Mesothelial cell of epicardium (in vitro differentiated cells): ENCODE results near the gene PCDHA1. TPM values are rescaled to one million over a fixed set of nuclear protein-coding genes. Genes with fewer than 3 reads are reported as not detected.

Experiments
- DNase-seq, 2 experiments: peaks; one replicate each; pipeline ENCODE4 v3.0.0; 2021; ENCODE audit warnings: low spot score in 2 of 2; ENCODE audit not compliant: unreplicated experiment in 2 of 2
- H3K27ac Mint-ChIP-seq: 2 replicates; pipeline ENCODE4 v1.8.0; 2021; ENCODE audit warnings: mixed read lengths
- H3K27me3 Mint-ChIP-seq: 2 replicates; pipeline ENCODE4 v1.8.0; 2021; ENCODE audit warnings: low read depth, mixed read lengths
- H3K36me3 Mint-ChIP-seq: 2 replicates; pipeline ENCODE4 v1.8.0; 2021; ENCODE audit warnings: mixed read lengths
- H3K4me1 Mint-ChIP-seq: 2 replicates; pipeline ENCODE4 v1.8.0; 2021; ENCODE audit warnings: mixed read lengths
- H3K4me3 Mint-ChIP-seq: 2 replicates; pipeline ENCODE4 v1.8.0; 2021; ENCODE audit warnings: mild to moderate bottlenecking, moderate library complexity, mixed read lengths
- H3K9me3 Mint-ChIP-seq: 2 replicates; pipeline ENCODE4 v1.8.0; 2021; ENCODE audit warnings: mixed read lengths
- total RNA-seq: library from RNA; stranded (reverse); gene quantifications from 3 replicates; pipeline ENCODE4 v1.2.1, GENCODE V29; 2021
- TF ChIP-seq, protein P1 (sequence below): fragments of 200-600 bp; sonication (generic); IDR thresholded peaks from one replicate; pipeline ENCODE4 v1.5.0; 2021; ENCODE audit warnings: antibody characterized with exemption; ENCODE audit not compliant: unreplicated experiment

The PCDHA1 gene
- total RNA-seq, 1 donor from 2014 or later: not detected

DNA sequence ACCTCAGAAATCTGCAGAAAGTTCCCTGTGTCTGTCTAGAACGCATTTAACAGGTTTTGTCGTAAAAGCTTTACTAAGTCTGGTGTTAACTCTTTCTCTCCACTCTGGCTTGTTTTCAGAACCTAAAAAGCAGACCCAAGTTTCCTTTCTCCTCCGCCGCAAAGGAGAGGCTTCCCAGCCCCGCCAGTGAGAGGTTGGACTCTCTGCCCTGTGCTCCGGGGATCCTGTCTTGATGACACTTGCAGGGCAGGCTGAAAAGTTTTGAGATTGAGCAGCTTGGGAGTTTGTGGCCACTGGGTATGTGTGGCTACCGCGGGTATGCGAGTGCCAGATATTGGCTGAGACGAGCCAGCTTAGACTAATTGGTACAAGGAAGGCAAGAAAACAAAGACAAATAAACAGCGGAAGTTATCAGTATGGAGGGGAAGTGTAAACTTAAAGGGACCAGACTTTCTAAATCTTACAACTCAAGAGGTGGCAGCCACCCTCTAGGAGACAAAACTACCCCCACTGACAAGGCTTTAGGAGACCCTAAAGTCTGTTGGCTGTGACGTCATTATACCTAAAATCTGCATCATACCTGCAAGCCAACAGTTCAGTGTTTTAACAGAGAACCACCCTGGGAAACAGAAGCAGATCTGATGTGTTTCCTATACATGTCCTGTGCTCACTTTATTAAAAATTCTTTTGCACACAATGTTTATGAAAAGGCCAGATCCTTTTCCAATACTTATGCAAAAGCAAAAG lies 224.3 kb downstream of the PCDHA1 start:
- H3K27ac Mint-ChIP-seq: peak overlapping the region; percentile 36

DNA sequence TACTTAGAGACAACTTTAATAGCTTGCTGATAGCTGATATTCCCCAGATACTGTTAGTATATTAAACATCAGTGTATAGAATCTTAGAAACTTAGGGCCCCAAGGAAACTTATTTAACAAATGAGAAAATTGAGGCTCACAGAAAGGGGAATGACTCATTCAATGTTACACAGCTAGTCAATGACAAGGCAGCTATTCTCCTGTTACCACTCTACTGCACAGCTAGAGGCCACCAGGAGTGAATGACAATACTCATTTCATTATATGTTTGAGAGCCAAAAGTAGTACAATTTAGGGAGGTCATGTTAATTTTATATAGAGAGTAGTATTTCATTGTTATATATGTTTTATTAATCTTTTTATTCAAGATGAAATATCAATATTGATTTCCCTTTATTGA lies 232.0 kb downstream of the PCDHA1 start:
- no peak for DNase-seq
- Mint-ChIP-seq H3K36me3 (no peaks in the 10 kb centered on the region), H3K27ac (no peak overlapping the region), H3K4me3 (no peak overlapping the region), H3K9me3 (no peaks in the 10 kb centered on the region), H3K27me3 (no peaks in the 10 kb centered on the region), H3K4me1 (no peaks in the 10 kb centered on the region)
- TF ChIP-seq, protein P1, sequence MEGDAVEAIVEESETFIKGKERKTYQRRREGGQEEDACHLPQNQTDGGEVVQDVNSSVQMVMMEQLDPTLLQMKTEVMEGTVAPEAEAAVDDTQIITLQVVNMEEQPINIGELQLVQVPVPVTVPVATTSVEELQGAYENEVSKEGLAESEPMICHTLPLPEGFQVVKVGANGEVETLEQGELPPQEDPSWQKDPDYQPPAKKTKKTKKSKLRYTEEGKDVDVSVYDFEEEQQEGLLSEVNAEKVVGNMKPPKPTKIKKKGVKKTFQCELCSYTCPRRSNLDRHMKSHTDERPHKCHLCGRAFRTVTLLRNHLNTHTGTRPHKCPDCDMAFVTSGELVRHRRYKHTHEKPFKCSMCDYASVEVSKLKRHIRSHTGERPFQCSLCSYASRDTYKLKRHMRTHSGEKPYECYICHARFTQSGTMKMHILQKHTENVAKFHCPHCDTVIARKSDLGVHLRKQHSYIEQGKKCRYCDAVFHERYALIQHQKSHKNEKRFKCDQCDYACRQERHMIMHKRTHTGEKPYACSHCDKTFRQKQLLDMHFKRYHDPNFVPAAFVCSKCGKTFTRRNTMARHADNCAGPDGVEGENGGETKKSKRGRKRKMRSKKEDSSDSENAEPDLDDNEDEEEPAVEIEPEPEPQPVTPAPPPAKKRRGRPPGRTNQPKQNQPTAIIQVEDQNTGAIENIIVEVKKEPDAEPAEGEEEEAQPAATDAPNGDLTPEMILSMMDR: no peak

More for the DNA sequence above, 224.3 kb downstream of the PCDHA1 start:
- Mint-ChIP-seq H3K4me1 (no peaks in the 10 kb centered on the region), H3K27me3 (no peaks in the 10 kb centered on the region), H3K36me3 (peaks cover 33% of the 10 kb centered on the region), H3K4me3 (no peak overlapping the region), H3K9me3 (no peaks in the 10 kb centered on the region)
- DNase-seq: no peak
- TF ChIP-seq, protein P1: no peak

DNA sequence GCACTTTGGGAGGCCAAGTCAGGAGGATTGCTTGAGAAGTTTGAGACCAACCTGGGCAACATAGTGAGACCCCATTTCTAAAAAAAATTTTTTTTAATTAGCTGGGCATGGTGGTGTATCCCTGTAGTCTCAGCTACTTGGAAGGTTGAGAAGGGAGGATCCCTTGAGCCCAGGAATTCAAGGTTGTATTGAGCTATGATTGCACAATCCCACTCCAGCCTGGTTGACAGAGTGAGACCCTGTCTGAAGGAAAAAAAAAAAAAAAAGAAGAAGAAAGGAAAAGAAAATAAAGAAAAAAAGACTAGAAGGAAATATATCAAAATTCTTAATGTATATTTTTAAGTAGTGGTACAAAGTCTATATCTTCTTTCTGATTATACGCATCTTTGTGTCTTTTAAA lies 236.4 kb downstream of the PCDHA1 start:
- Mint-ChIP-seq H3K9me3 (peaks cover 5% of the 10 kb centered on the region), H3K27ac (no peak overlapping the region), H3K4me1 (no peaks in the 10 kb centered on the region), H3K36me3 (no peaks in the 10 kb centered on the region), H3K27me3 (no peaks in the 10 kb centered on the region), H3K4me3 (no peak overlapping the region)
- DNase-seq: no peak
- TF ChIP-seq, protein P1: no peak

DNA sequence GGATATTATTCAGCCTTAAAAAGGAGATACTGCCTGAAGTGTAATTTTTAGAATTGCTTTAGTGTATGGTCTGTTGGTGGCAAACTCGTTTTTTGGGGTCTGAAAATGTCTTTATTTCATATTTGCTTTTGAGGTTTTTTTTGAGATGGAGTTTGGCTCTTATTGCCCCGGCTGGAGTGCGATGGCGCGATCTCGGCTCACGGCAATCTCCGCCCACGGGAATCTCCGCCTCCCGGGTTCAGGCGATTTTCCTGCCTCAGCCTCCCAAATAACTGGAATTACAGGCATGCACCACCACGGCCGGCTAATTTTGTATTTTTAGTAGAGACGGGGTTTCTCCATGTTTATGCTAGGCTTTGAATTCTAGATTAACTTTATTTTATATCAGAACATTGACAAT lies 245.1 kb downstream of the PCDHA1 start:
- no peak for DNase-seq
- Mint-ChIP-seq H3K27me3 (no peaks in the 10 kb centered on the region), H3K36me3 (no peaks in the 10 kb centered on the region), H3K27ac (no peak overlapping the region), H3K4me1 (no peaks in the 10 kb centered on the region), H3K9me3 (no peaks in the 10 kb centered on the region), H3K4me3 (no peak overlapping the region)
- TF ChIP-seq, protein P1: no peak

DNA sequence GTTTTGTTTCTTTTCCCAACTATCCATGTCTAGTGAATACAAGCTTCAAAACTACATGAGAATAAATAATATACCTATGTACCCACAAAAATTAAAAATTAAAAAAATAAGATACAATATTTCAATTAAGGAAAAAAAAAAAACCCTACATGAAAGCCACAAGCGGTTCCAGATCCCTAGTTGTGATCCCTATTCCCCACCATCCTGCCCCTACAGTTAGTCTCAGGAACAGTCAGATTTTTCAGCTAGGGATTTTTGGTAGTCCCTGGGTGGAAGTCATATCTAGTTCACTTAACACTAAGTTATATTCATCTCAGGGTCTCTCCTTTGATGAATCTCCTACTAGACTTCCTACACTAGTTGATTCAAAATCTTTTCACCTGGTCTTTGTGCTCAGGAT lies 246.7 kb downstream of the PCDHA1 start:
- no peak for DNase-seq
- Mint-ChIP-seq H3K9me3 (no peaks in the 10 kb centered on the region), H3K4me1 (peaks cover under 1% of the 10 kb centered on the region), H3K4me3 (no peak overlapping the region), H3K27ac (no peak overlapping the region), H3K36me3 (no peaks in the 10 kb centered on the region), H3K27me3 (no peaks in the 10 kb centered on the region)
- TF ChIP-seq, protein P1: no peak
